ENCODE data around the gene MRS2.

GRCh38 chr6:24353861-24354260 lies 48.9 kb upstream of the MRS2 start:
- no peak for TF ChIP-seq TARDBP (IDR thresholded peaks at IDR 0.05)
- TF ChIP-seq HDGF (IDR thresholded peaks at IDR 0.05; ENCODE audit: borderline replicate concordance), result no peak
- no peak for TF ChIP-seq BHLHE40 (IDR thresholded peaks at IDR 0.05; ENCODE audit: borderline replicate concordance)

Measured in HEK293T (cell line).